Activated T-helper 2 cell treated with anti-CD3 and anti-CD28 coated beads, Interferon-gamma antibody, Interleukin-2, Interleukin-4, amounts not matched to agents 10 μg/mL and 5 μg/mL and 100 μg/mL, durations not matched to agents 14 hours and 24 hours and 36 hours (primary cell): ENCODE data around the gene CDC45. TPM values are rescaled to one million over a fixed set of nuclear protein-coding genes. Genes with fewer than 3 reads are reported as not detected.

Experiments used
- DNase-seq: peaks from one replicate; pipeline ENCODE4 v3.0.0; 2021; ENCODE audit warnings: low spot score
- H3K27ac Mint-ChIP-seq: one replicate; pipeline ENCODE4 v1.8.0; 2021; ENCODE audit warnings: mixed read lengths
- H3K27me3 Mint-ChIP-seq: one replicate; pipeline ENCODE4 v1.8.0; 2021; ENCODE audit warnings: low read depth, mixed read lengths
- H3K36me3 Mint-ChIP-seq: one replicate; pipeline ENCODE4 v1.8.0; 2021; ENCODE audit warnings: low read depth, mixed read lengths
- H3K4me1 Mint-ChIP-seq: one replicate; pipeline ENCODE4 v1.8.0; 2021; ENCODE audit warnings: low read depth, mixed read lengths
- H3K4me3 Mint-ChIP-seq: one replicate; pipeline ENCODE4 v1.8.0; 2021; ENCODE audit warnings: low read depth, mild to moderate bottlenecking, moderate library complexity, mixed read lengths
- H3K9me3 Mint-ChIP-seq: one replicate; pipeline ENCODE4 v1.8.0; 2021; ENCODE audit warnings: mixed read lengths
- intact Hi-C: fragments of 100-400 bp; cut with micrococcal nuclease; formaldehyde crosslinking; loops from one replicate; pipeline ENCODE4 v1.15.1; 2023
- total RNA-seq: library from RNA; stranded (reverse); gene quantifications from 2 replicates; pipeline ENCODE4 v1.2.3, GENCODE V29; 2022

CDC45 gene
- total RNA-seq, 1 donor from 2014 or later = 108 TPM

DNA sequence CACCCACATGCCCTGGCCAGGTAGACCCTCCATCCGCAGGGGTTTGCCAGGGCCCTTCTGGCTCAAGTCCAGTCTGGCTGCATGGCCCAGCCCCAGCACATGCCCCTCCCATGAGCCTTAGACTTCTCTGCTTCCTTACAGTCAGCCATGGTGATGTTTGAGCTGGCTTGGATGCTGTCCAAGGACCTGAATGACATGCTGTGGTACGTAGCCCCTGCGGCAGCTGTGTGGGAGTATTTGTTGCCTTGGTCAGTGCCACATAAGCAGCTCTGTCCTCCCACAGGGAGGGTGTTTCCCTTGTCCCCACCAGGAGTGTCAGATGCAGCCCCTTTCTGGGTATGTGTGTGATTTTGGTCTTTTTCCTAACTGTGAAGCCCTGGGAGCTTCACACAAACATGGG lies 17.5 kb downstream of the CDC45 start:
- H3K27ac Mint-ChIP-seq = no peak overlapping the region
- H3K36me3 Mint-ChIP-seq = peaks cover 68% of the 10 kb centered on the region
- no peak overlapping the region for H3K4me3 Mint-ChIP-seq
- peaks cover 9% of the 10 kb centered on the region for H3K4me1 Mint-ChIP-seq
- no peaks in the 10 kb centered on the region for H3K27me3 Mint-ChIP-seq
- intact Hi-C loops = loop anchor here (5.0 kb wide), 1 partner anchor 135 kb away; no protein-coding TSS in a partner anchor
- DNase-seq = no peak
- H3K9me3 Mint-ChIP-seq = no peaks in the 10 kb centered on the region

DNA sequence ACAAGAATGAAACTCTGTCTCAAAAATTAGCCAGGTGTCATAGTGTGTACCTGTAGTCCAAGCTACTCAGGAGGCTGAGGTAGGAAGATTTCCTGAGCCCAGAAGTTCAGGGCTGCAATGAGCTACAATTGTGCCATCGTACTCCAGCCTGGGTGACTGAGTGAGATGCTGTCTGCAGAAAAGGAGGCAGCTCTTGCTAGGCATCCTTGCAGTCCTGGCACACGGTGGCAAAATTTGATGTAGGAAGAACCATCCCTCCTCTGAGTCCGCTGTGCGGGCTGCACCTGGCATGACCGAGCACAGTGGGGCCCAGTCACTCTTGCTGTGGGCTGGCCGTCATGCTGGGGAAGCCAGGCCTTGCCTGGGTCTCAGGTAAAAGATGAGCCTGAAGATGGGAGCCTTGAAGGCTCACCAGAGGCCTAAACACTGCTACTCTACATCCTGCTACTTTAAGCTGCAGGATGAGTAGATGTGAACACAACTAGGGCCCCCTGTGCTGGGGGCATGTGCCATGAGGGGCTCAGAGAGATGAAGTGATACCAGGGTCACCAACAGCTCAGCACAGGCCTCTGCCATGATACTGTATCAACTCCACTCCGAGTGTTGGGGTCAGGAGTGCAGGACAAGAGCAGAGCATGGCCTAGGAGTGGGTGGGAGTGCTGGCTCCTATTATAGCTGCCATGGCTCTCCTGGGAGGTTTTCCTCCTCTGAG lies 18.6 kb downstream of the CDC45 start:
- no peak for DNase-seq
- Mint-ChIP-seq H3K27me3 (no peaks in the 10 kb centered on the region), H3K27ac (no peak overlapping the region), H3K9me3 (no peaks in the 10 kb centered on the region), H3K4me3 (no peak overlapping the region), H3K4me1 (peaks cover 3% of the 10 kb centered on the region), H3K36me3 (peaks cover 60% of the 10 kb centered on the region)
- intact Hi-C loops = loop anchor here (5.0 kb wide), 1 partner anchor 134 kb away; no protein-coding TSS in a partner anchor

DNA sequence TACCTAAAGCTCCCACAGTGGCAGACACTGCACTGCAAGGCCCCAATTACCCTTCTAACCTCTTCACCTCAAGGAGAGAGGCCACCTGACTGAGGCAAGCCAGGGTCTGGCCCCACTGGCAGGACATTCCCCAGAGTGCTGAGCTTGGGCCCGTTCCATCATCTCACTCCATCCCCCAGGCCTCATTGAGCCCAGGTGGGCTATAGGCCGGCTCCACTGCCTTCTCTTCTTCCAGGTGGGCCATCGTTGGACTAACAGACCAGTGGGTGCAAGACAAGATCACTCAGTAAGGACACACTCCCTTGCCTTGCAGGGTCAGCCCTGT lies 19.1 kb downstream of the CDC45 start:
- Mint-ChIP-seq H3K4me3 (no peak overlapping the region), H3K27ac (no peak overlapping the region), H3K36me3 (peaks cover 56% of the 10 kb centered on the region), H3K9me3 (no peaks in the 10 kb centered on the region), H3K4me1 (no peaks in the 10 kb centered on the region), H3K27me3 (no peaks in the 10 kb centered on the region)
- DNase-seq = no peak
- intact Hi-C loops = loop anchor here (5.0 kb wide), 1 partner anchor 133 kb away; no protein-coding TSS in a partner anchor

DNA sequence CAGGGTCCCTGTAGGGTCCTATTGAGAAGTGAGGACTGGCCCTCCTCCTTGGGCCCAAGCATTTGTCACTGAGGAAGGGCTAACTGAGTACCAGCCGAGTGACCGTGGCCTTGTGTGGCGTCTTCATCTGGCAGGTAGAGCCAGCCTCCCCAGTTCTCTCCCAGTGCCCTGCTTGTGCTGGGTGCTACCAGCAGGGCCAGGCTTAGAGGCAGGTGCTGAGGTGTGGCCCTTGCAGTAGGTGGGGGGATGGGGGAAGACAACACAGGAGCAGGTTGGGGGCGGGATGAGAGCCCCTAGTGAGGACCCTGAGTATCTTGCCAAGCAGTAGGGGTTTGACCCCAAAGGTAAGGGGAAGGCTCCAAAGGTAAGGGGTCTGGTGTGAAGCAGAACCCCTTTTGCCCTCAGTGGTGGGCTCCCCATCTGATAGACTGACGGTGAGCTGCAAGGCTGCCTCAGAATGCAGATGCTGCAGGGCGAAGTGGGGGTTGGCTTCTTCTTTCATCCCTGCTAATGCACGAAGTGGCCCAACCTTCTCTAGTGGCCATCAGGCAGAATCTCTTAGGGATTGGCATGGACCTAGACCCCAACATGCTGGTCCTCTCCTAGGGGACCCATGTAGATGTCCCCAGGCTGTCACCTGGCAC lies 19.6 kb downstream of the CDC45 start:
- Mint-ChIP-seq H3K4me1 (no peaks in the 10 kb centered on the region), H3K4me3 (no peak overlapping the region), H3K27me3 (no peaks in the 10 kb centered on the region), H3K36me3 (peaks cover 52% of the 10 kb centered on the region), H3K27ac (no peak overlapping the region), H3K9me3 (no peaks in the 10 kb centered on the region)
- intact Hi-C loops = loop anchor here (5.0 kb wide), 1 partner anchor 133 kb away; no protein-coding TSS in a partner anchor
- DNase-seq = no peak

DNA sequence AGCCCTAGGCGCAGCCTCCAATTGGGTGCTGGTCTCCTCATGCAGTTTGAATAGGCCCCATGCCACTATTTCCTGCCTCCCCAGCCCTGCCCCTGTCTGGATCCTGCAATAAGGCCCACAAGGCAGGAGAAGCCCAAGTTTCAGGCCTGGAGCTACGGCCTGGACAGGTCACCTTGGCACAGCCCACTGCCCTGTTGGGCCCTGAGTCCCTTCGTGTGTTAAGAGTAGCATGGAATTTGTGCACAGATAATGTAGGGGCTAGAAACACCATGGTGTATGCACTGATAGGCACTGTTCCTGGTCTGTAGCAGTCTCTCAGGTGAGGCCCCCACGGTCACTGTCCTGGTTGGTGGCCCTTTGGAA lies 20.1 kb downstream of the CDC45 start:
- peaks cover 3% of the 10 kb centered on the region for H3K4me1 Mint-ChIP-seq
- no peaks in the 10 kb centered on the region for H3K27me3 Mint-ChIP-seq
- no peak for DNase-seq
- intact Hi-C loops = loop anchor here (5.0 kb wide), 1 partner anchor 132 kb away; no protein-coding TSS in a partner anchor
- H3K36me3 Mint-ChIP-seq = peaks cover 56% of the 10 kb centered on the region
- no peak overlapping the region for H3K27ac Mint-ChIP-seq
- H3K4me3 Mint-ChIP-seq = no peak overlapping the region
- H3K9me3 Mint-ChIP-seq = no peaks in the 10 kb centered on the region

DNA sequence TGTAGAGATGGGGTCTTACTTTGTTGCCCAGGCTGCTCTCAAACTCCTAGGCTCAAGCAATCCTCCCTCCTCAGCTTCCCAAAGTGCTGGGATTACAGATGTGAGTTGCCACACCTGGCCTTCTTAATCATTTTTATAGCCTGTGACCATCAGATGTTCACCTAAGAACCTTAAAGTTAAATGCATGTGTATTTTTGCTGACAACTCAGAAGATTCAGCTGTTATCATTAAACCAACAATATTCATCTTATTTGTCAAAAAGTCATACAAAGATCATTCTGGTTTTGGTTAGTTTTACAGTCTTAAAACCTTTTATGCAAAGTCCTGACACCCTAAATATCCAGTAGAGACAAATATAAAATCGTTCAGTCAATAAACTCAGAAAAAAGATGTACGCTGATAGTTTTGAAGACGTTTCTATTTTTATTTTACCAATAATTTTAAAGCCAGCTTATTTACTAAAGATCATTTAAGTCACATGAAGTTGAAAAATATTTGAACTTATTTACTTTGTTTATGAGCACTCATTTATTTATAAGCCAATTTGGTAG lies 22.3 kb downstream of the CDC45 start:
- intact Hi-C loops = no loop called here
- Mint-ChIP-seq H3K9me3 (no peaks in the 10 kb centered on the region), H3K27me3 (no peaks in the 10 kb centered on the region), H3K36me3 (peaks cover 53% of the 10 kb centered on the region), H3K4me3 (no peak overlapping the region), H3K4me1 (peaks cover 14% of the 10 kb centered on the region), H3K27ac (no peak overlapping the region)
- no peak for DNase-seq

DNA sequence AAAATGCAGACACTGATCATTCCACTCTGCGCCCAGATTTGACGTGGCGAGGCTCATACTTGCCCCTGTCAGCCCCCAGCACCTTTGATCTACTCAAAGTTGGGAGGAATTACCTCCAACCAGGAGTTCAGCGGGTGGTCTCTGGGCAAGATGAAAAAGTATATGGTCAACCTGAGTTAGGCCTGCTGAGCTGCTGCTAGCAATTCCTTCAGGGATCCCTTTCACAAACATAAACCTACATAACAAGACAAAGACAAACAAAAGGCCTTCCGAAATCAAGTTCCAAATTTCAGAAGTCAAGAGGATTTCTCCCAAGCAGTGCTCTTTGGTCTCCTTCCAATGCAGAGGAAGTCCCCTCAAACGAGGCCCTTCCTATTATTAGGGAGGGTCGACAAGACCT lies 23.6 kb downstream of the CDC45 start:
- H3K27me3 Mint-ChIP-seq = no peaks in the 10 kb centered on the region

DNA sequence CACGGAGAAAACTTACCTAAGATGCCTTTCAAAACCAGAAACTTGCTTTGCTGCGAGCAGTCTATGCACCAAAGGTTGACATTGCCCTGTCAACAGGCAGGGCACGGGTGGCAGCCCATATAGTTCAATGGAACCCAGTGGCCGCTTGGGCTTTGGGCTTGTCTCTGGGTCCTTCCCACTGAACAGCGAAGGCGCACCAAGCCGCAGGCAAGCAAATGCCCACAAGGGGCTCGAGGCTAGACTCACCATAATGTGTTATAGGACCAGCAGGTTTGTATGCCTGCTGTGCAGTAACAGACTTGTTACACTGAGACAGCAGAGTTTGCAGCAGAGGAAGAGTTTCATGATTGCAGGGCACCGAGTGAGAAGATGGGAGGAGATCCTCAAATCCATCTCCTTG lies 24.1 kb downstream of the CDC45 start:
- Mint-ChIP-seq H3K27me3 (no peaks in the 10 kb centered on the region), H3K4me1 (peaks cover 14% of the 10 kb centered on the region), H3K36me3 (peaks cover 52% of the 10 kb centered on the region), H3K27ac (peak overlapping the region; percentile 4), H3K4me3 (no peak overlapping the region), H3K9me3 (no peaks in the 10 kb centered on the region)
- no peak for DNase-seq
- intact Hi-C loops = no loop called here

More for the DNA sequence above, 23.6 kb downstream of the CDC45 start:
- Mint-ChIP-seq H3K36me3 (peaks cover 52% of the 10 kb centered on the region), H3K27ac (no peak overlapping the region), H3K4me1 (peaks cover 14% of the 10 kb centered on the region), H3K4me3 (no peak overlapping the region), H3K9me3 (no peaks in the 10 kb centered on the region)
- DNase-seq = no peak
- intact Hi-C loops = no loop called here

DNA sequence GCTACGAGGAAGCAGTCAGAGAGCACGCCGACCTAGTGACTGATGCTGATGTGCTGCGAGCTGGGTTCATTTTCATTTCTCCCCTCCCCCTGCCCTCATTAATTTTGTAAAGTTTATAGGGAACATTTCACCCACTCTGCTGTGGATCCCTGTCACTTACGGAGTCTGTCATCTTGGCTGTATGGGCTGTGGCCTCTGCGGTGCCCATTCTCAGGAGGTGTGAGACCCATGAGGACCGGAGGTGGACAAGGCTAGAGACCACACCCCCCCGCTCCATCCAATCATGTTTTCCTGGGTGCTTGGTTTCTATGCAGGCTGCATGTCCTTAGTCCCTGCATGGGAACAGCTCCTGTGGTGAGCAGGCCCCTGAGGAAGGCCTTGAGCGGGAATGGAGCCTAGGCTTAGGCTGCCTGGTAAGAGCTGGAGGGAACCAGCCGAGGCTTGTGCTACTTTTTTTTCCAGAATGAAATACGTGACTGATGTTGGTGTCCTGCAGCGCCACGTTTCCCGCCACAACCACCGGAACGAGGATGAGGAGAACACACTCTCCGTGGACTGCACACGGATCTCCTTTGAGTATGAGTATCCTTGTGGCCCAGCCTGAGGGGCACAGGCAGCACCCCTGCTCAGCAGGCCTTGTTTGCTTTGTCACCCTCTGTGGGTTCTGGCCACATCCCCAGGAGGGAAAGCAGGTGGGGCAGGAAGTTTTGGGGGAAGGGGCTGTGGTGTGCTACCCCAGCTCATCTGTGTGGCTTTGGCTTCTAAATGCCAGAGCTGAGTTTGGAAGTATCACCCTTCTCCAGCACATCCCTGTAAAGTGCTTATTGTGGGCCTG lies 25.4 kb downstream of the CDC45 start:
- H3K36me3 Mint-ChIP-seq = peaks cover 50% of the 10 kb centered on the region
- peaks cover 14% of the 10 kb centered on the region for H3K4me1 Mint-ChIP-seq
- peak overlapping the region; percentile 70 for H3K27ac Mint-ChIP-seq
- H3K4me3 Mint-ChIP-seq = no peak overlapping the region
- intact Hi-C loops = no loop called here
- no peaks in the 10 kb centered on the region for H3K9me3 Mint-ChIP-seq
- H3K27me3 Mint-ChIP-seq = no peaks in the 10 kb centered on the region
- no peak for DNase-seq

DNA sequence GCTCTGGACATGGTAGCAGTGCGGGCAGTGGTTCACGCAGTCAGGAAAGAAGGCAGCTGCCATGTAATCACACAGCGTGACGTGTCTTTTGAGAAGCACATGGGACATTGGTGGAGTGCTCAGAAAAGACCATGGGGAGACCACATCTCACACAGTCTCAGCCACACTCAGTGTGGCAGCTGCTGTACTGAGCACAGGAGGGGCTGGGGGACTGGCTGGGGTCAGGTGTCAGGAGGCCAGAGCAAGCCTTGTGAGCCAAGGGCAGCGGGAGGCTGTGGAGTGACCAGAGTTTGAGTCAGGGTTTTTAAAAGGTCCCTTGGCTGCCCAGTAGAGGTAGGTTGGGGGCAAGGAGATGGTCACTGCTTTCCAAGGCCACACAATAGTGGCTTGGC lies 26.0 kb downstream of the CDC45 start:
- Mint-ChIP-seq H3K36me3 (peaks cover 46% of the 10 kb centered on the region), H3K4me1 (peaks cover 14% of the 10 kb centered on the region), H3K9me3 (no peaks in the 10 kb centered on the region), H3K4me3 (no peak overlapping the region), H3K27ac (peak overlapping the region; percentile 70), H3K27me3 (no peaks in the 10 kb centered on the region)
- intact Hi-C loops = no loop called here
- DNase-seq = no peak

DNA sequence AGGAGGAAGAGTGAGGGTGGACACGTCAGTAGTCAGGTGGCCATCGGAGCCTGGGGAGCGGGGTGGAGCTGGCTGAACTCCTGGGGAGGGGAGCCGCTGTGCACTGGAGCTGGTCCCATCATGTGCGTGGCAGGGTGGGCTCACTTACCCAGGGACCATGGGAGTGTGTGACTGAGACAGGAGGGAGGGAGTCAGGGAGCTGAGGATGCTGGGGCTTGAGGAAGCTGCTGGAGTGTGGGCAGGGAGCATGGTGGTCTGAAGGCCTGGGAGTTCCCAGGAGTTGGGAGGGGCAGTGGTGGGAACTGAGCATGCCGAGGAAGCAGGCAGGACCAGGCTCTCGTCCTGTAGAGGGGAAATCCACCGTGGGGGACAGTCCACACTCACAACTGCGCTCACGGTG lies 26.5 kb downstream of the CDC45 start:
- Mint-ChIP-seq H3K4me1 (peaks cover 14% of the 10 kb centered on the region), H3K9me3 (no peaks in the 10 kb centered on the region), H3K36me3 (peaks cover 47% of the 10 kb centered on the region), H3K27ac (no peak overlapping the region), H3K4me3 (no peak overlapping the region), H3K27me3 (no peaks in the 10 kb centered on the region)
- intact Hi-C loops = no loop called here
- no peak for DNase-seq

DNA sequence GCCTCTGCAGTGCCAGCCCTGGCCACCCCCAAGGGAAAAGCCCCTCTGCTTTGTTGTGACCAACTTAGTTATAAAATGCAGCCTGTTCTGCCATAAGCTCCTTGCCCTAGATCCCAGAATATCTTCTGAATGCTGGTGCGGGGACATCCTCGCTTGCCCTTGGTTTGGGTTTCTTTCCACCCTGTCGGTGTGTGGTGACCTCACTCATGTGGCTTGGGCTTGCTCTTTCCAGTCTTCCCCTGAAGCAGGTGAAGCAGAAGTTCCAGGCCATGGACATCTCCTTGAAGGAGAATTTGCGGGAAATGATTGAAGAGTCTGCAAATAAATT lies 27.8 kb downstream of the CDC45 start:
- DNase-seq = no peak
- no peak overlapping the region for H3K4me3 Mint-ChIP-seq
- H3K36me3 Mint-ChIP-seq = peaks cover 53% of the 10 kb centered on the region
- no peaks in the 10 kb centered on the region for H3K27me3 Mint-ChIP-seq
- no peak overlapping the region for H3K27ac Mint-ChIP-seq
- no peaks in the 10 kb centered on the region for H3K9me3 Mint-ChIP-seq
- peaks cover 14% of the 10 kb centered on the region for H3K4me1 Mint-ChIP-seq
- intact Hi-C loops = no loop called here
